ENCODE measurements around the gene C5.

- TF ChIP-seq, protein P1, sequence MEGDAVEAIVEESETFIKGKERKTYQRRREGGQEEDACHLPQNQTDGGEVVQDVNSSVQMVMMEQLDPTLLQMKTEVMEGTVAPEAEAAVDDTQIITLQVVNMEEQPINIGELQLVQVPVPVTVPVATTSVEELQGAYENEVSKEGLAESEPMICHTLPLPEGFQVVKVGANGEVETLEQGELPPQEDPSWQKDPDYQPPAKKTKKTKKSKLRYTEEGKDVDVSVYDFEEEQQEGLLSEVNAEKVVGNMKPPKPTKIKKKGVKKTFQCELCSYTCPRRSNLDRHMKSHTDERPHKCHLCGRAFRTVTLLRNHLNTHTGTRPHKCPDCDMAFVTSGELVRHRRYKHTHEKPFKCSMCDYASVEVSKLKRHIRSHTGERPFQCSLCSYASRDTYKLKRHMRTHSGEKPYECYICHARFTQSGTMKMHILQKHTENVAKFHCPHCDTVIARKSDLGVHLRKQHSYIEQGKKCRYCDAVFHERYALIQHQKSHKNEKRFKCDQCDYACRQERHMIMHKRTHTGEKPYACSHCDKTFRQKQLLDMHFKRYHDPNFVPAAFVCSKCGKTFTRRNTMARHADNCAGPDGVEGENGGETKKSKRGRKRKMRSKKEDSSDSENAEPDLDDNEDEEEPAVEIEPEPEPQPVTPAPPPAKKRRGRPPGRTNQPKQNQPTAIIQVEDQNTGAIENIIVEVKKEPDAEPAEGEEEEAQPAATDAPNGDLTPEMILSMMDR (IDR thresholded peaks at IDR 0.05), result no peak
- peak; percentile 98 for TF ChIP-seq POLR2AphosphoS5 (IDR thresholded peaks at IDR 0.05)
- peak; percentile 45 for TF ChIP-seq POLR2A (IDR thresholded peaks at IDR 0.05)
Measured at GRCh38 chr9:120935383-120935857, 114.7 kb downstream of the C5 start.
